A549 (cell line): ENCODE data around the gene KLF6. TPM values are rescaled to one million over a fixed set of nuclear protein-coding genes. Genes with fewer than 3 reads are reported as not detected.

Experiments used
- ATAC-seq, 2 experiments: fragments of 200-7000 bp in 1 of 2; fragments of >200 bp in 1 of 2; cut with Nextera tagmentation in 1 of 2; cut with Tn5 transposase in 1 of 2; 3 replicates each; pipeline versions ENCODE4 v1.8.0 to v1.9.1; 2018 to 2020; ENCODE audit warnings: mild to moderate bottlenecking in 1 of 2, moderate library complexity in 1 of 2
- CTCF ChIA-PET: fragments of 300-600 bp; sonication (Branson Sonifier 250); formaldehyde crosslinking; extraction: SDS; loops from one replicate; lab custom pipeline; 2021; ENCODE audit warnings: antibody characterized with exemption, inconsistent platforms; lab: Yijun Ruan, JAX
- POLR2A ChIA-PET: fragments of 350-600 bp; formaldehyde crosslinking; extraction: SDS; loops from one replicate; lab custom pipeline; 2021; ENCODE audit warnings: antibody characterized with exemption, inconsistent platforms; lab: Yijun Ruan, JAX
- DNase-seq, 2 experiments: peaks; one replicate each; pipeline versions ENCODE4 v3.0.0 to v3.0.0-alpha.2; 2011 to 2016; ENCODE audit warnings: low read depth in 1 of 2, low spot score in 1 of 2
- FAIRE-seq: peaks from 2 replicates; lab custom pipeline; 2011; peaks lifted over from hg19 to GRCh38; lab: Jason Lieb, UNC
- H3K27ac ChIP-seq, 2 experiments: fragments of >200 bp; sonication (Bioruptor Twin); formaldehyde crosslinking; 3 replicates each; pipeline ENCODE4 v1.5.1; 2016 to 2017
- H3K4me1 ChIP-seq: fragments of >200 bp; sonication (Bioruptor Twin); formaldehyde crosslinking; 3 replicates; pipeline ENCODE4 v1.6.1; 2016
- H3K4me2 ChIP-seq: fragments of >200 bp; sonication (Bioruptor Twin); formaldehyde crosslinking; 3 replicates; pipeline ENCODE4 v1.6.1; 2016
- H3K4me3 ChIP-seq: fragments of >200 bp; sonication (Bioruptor Twin); formaldehyde crosslinking; 3 replicates; pipeline ENCODE4 v1.5.1; 2016
- H3K9me3 ChIP-seq: fragments of >200 bp; sonication (Bioruptor Twin); formaldehyde crosslinking; 3 replicates; pipeline ENCODE4 v1.6.1; 2016
- BHLHE40 ChIP-seq: IDR thresholded peaks from 2 replicates; pipeline ENCODE4 v1.6.1; 2012; ENCODE audit warnings: low read depth, low read length, inconsistent platforms
- CBX2 ChIP-seq: fragments of 200-600 bp; sonication (generic); IDR thresholded peaks from 2 replicates; pipeline ENCODE4 v1.6.1; 2016; ENCODE audit warnings: low read depth, mild to moderate bottlenecking, borderline replicate concordance
- CBX8 ChIP-seq: fragments of 200-600 bp; sonication (generic); IDR thresholded peaks from 2 replicates; pipeline ENCODE4 v1.6.1; 2016
- CHD4 ChIP-seq: fragments of 200-600 bp; sonication (generic); IDR thresholded peaks from 2 replicates; pipeline ENCODE4 v1.6.1; 2016; ENCODE audit warnings: antibody characterized with exemption, mild to moderate bottlenecking, borderline replicate concordance
- E2F6 ChIP-seq: IDR thresholded peaks from 2 replicates; pipeline ENCODE4 v1.6.1; 2012; ENCODE audit warnings: low read depth, borderline replicate concordance
- EP300 ChIP-seq, 2 experiments: fragments of >200 bp; sonication (Bioruptor Twin); formaldehyde crosslinking; IDR thresholded peaks; 2 replicates in 1 of 2; 3 replicates in 1 of 2; pipeline ENCODE4 v1.6.1; 2016 to 2017
- FOSB ChIP-seq: fragments of 250-450 bp; sonication (Bioruptor Pico); IDR thresholded peaks from 2 replicates; pipeline ENCODE4 v1.5.0; 2020; ENCODE audit warnings: mild to moderate bottlenecking, moderate library complexity
- FOXS1 ChIP-seq: fragments of 250-450 bp; sonication (Bioruptor Pico); IDR thresholded peaks from 2 replicates; pipeline ENCODE4 v1.5.0; 2020; ENCODE audit warnings: mild to moderate bottlenecking, moderate library complexity
- HDAC2 ChIP-seq: fragments of 200-600 bp; sonication (generic); IDR thresholded peaks from 2 replicates; pipeline ENCODE4 v1.6.1; 2016
- HOXB13 ChIP-seq: fragments of 250-450 bp; sonication (Bioruptor Pico); IDR thresholded peaks from 2 replicates; pipeline ENCODE4 v1.5.0; 2020; ENCODE audit warnings: low read depth, mild to moderate bottlenecking, moderate library complexity
- MAFK ChIP-seq: fragments of 450-650 bp; IDR thresholded peaks from 2 replicates; pipeline ENCODE4 v1.6.1; 2014; ENCODE audit not compliant: partially characterized antibody
- MAZ ChIP-seq: fragments of 150-350 bp; IDR thresholded peaks from 2 replicates; pipeline ENCODE4 v1.6.1; 2014; ENCODE audit warnings: antibody characterized with exemption, low read depth, low read length, borderline replicate concordance
- NFE2L2 ChIP-seq: fragments of 150-350 bp; conservative IDR thresholded peaks from 2 replicates; pipeline ENCODE4 v1.6.1; 2014; ENCODE audit warnings: low read length
- TP53 ChIP-seq: fragments of 250-450 bp; sonication (Bioruptor Pico); IDR thresholded peaks from 2 replicates; pipeline ENCODE4 v1.5.0; 2021; ENCODE audit warnings: mild to moderate bottlenecking, moderate library complexity
- WGBS: methylation state at CpG from one replicate; pipeline ENCODE4 v1.1.6; 2017; ENCODE audit errors: missing lambda C conversion rate; 5-methylcytosine and 5-hydroxymethylcytosine counted together
- polyA plus RNA-seq, 4 experiments: library from polyadenylated mRNA; depleted of rRNA in 3 of 4; stranded (reverse); fragments of >200 nt; fragmentation: RNase III in 1 of 4; extraction: RNeasy Plus Mini Kit Qiagen cat#74134 plus additional on column Dnase treatment in 1 of 4; gene quantifications; 2 replicates in 3 of 4; 3 replicates in 1 of 4; pipeline ENCODE4 v1.2.3, GENCODE V29; 2011 to 2017
- TF ChIP-seq, protein P1 (sequence below): fragments of >200 bp; sonication (Bioruptor Twin); formaldehyde crosslinking; IDR thresholded peaks from 3 replicates; pipeline ENCODE4 v1.6.1; 2016
- TF ChIP-seq, protein P2 (sequence below): fragments of 150-350 bp; IDR thresholded peaks from 2 replicates; pipeline ENCODE4 v1.6.1; 2014; ENCODE audit warnings: low read depth, mild to moderate bottlenecking, low read length
- TF ChIP-seq, protein P3 (sequence below): fragments of 450-650 bp; IDR thresholded peaks from 2 replicates; pipeline ENCODE4 v1.6.1; 2014; ENCODE audit warnings: antibody characterized with exemption

KLF6 gene
- polyA plus RNA-seq, 2 of the 4 experiments (the other 2 are of a cell fraction) = 31.9 to 86.8 TPM

GRCh38 chr10:3829156-3830050 lies 44.4 kb upstream of the KLF6 start (continued):
- TF ChIP-seq NFE2L2 (no peak), FOSB (CRISPR knock-in tag) (no peak), CBX2 (no peak)
- TF ChIP-seq, protein P1, sequence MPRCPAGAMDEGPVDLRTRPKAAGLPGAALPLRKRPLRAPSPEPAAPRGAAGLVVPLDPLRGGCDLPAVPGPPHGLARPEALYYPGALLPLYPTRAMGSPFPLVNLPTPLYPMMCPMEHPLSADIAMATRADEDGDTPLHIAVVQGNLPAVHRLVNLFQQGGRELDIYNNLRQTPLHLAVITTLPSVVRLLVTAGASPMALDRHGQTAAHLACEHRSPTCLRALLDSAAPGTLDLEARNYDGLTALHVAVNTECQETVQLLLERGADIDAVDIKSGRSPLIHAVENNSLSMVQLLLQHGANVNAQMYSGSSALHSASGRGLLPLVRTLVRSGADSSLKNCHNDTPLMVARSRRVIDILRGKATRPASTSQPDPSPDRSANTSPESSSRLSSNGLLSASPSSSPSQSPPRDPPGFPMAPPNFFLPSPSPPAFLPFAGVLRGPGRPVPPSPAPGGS = no peak
- TF ChIP-seq, all 56 proteins: peak for 0

GRCh38 chr10:3828404-3829155 lies 43.6 kb upstream of the KLF6 start:
- FAIRE-seq = no peak

GRCh38 chr10:3827768-3828403 lies 42.9 kb upstream of the KLF6 start:
- TF ChIP-seq FOXS1 (no peak), CBX8 (no peak)
- peak overlapping the region; percentile 82 for H3K4me2 ChIP-seq
- H3K4me1 ChIP-seq = peaks cover 59% of the 10 kb centered on the region
- H3K4me3 ChIP-seq = no peak overlapping the region
- H3K9me3 ChIP-seq = no peaks in the 10 kb centered on the region
- WGBS = 96% methylated on average over 27 of the region's 27 CpGs
- FAIRE-seq = no peak
- ATAC-seq = no peak; a peak in 1 of 6 replicates
- DNase-seq = no peak
- ChIA-PET POLR2A (interaction anchor here (1.3 to 1.6 kb wide), 3 partner anchors 24 to 43 kb away, joined by 3 to 24 read pairs (median 7); partner anchors contain the start of gene KLF6), CTCF (interaction anchor here (1.1 kb wide), 2 partner anchors 15 to 24 kb away, joined by 4 read pairs; no protein-coding TSS in a partner anchor)
- peak overlapping the region; percentile 77 to 83 for H3K27ac ChIP-seq

More at GRCh38 chr10:3828404-3829155, 43.6 kb upstream of the KLF6 start:
- Histone ChIP-seq H3K4me3 (peak overlapping the region; percentile 38), H3K4me1 (peaks cover 59% of the 10 kb centered on the region), H3K27ac (peak overlapping the region; percentile 77 to 83), H3K4me2 (peak overlapping the region; percentile 82), H3K9me3 (no peaks in the 10 kb centered on the region)
- TF ChIP-seq MAZ (no peak), BHLHE40 (0 out of 2 replicates have a peak, but pooled peaks have one; percentile 18), MAFK (peak; percentile 28), HDAC2 (peak; percentile 47; the same call in 1 of the 2 replicates), EP300 (IDR thresholded peaks at IDR 0.05) (no peak), CHD4 (no peak), TP53 (CRISPR knock-in tag) (no peak), HOXB13 (CRISPR knock-in tag) (0 out of 2 replicates have a peak, but pooled peaks have one; percentile 23), CBX8 (no peak), E2F6 (no peak)
- TF ChIP-seq, protein P2, sequence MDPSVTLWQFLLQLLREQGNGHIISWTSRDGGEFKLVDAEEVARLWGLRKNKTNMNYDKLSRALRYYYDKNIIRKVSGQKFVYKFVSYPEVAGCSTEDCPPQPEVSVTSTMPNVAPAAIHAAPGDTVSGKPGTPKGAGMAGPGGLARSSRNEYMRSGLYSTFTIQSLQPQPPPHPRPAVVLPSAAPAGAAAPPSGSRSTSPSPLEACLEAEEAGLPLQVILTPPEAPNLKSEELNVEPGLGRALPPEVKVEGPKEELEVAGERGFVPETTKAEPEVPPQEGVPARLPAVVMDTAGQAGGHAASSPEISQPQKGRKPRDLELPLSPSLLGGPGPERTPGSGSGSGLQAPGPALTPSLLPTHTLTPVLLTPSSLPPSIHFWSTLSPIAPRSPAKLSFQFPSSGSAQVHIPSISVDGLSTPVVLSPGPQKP = no peak
- TF ChIP-seq, protein P3, sequence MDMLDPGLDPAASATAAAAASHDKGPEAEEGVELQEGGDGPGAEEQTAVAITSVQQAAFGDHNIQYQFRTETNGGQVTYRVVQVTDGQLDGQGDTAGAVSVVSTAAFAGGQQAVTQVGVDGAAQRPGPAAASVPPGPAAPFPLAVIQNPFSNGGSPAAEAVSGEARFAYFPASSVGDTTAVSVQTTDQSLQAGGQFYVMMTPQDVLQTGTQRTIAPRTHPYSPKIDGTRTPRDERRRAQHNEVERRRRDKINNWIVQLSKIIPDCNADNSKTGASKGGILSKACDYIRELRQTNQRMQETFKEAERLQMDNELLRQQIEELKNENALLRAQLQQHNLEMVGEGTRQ = peak; percentile 56
- ChIA-PET CTCF (interaction anchor here (0.7 to 1.1 kb wide), 2 partner anchors 14 to 438 kb away, joined by 3 to 4 read pairs; no protein-coding TSS in a partner anchor), POLR2A (interaction anchor here (1.2 to 1.6 kb wide), 3 partner anchors 19 to 44 kb away, joined by 5 to 24 read pairs (median 7); partner anchors contain the start of gene KLF6)
- WGBS = 9% methylated on average over 14 of the region's 14 CpGs
- no peak for DNase-seq
- ATAC-seq = peak; percentile 25 to 52; a peak in 5 of 6 replicates
